GM23248 (cell line): ENCODE measurements around the gene ZCCHC8. TPM values are rescaled to one million over a fixed set of nuclear protein-coding genes. Genes with fewer than 3 reads are reported as not detected.
"Not testable (repeated sequence)": the region's sequence is repeated elsewhere in the genome, so short reads cannot be mapped to it uniquely, and the experiment has no call there.

Experiments used
- DNase-seq: peaks from one replicate; pipeline ENCODE4 v3.0.0-alpha.2; 2015
- H2AFZ ChIP-seq: fragments of 200-600 bp; sonication (generic); 2 replicates; pipeline ENCODE4 v1.6.1; 2016; ENCODE audit warnings: antibody characterized with exemption
- H3F3A ChIP-seq: fragments of 200-600 bp; sonication (generic); 2 replicates; pipeline ENCODE4 v1.6.1; 2016; ENCODE audit warnings: mild to moderate bottlenecking, antibody characterized with exemption, mixed run types; ENCODE audit not compliant: insufficient read depth
- H3K27ac ChIP-seq: fragments of 200-600 bp; sonication (generic); 2 replicates; pipeline ENCODE4 v1.5.1; 2016; ENCODE audit warnings: mild to moderate bottlenecking
- H3K27me3 ChIP-seq: fragments of 200-600 bp; sonication (generic); replicated peaks from 2 replicates; pipeline ENCODE4 v1.6.1; 2016; ENCODE audit warnings: mild to moderate bottlenecking; ENCODE audit not compliant: insufficient read depth
- H3K36me3 ChIP-seq: fragments of 200-600 bp; sonication (generic); 2 replicates; pipeline ENCODE4 v1.6.1; 2016; ENCODE audit warnings: low read depth, mild to moderate bottlenecking
- H3K4me1 ChIP-seq: fragments of 200-600 bp; sonication (generic); 2 replicates; pipeline ENCODE4 v1.6.1; 2016; ENCODE audit warnings: mild to moderate bottlenecking; ENCODE audit not compliant: insufficient read depth
- H3K4me2 ChIP-seq: fragments of 200-600 bp; sonication (generic); one replicate; pipeline ENCODE4 v1.6.1; 2016; ENCODE audit warnings: mild to moderate bottlenecking; ENCODE audit not compliant: unreplicated experiment
- H3K4me3 ChIP-seq: fragments of 200-600 bp; sonication (generic); 2 replicates; pipeline ENCODE4 v1.5.1; 2016; ENCODE audit warnings: mild to moderate bottlenecking
- H3K79me2 ChIP-seq: fragments of 200-600 bp; sonication (generic); 2 replicates; pipeline ENCODE4 v1.6.1; 2016; ENCODE audit warnings: mild to moderate bottlenecking; ENCODE audit not compliant: insufficient read depth
- H3K9ac ChIP-seq: fragments of 200-600 bp; sonication (generic); 2 replicates; pipeline ENCODE4 v1.6.1; 2016; ENCODE audit warnings: mild to moderate bottlenecking
- H3K9me2 ChIP-seq: fragments of 200-600 bp; sonication (generic); 2 replicates; pipeline ENCODE4 v1.6.1; 2016; ENCODE audit warnings: mixed run types, mild to moderate bottlenecking, moderate library complexity; ENCODE audit not compliant: insufficient read depth
- H3K9me3 ChIP-seq: fragments of 200-600 bp; sonication (generic); one replicate; pipeline ENCODE4 v1.6.1; 2017; ENCODE audit warnings: low read depth
- H4K20me1 ChIP-seq: fragments of 200-600 bp; sonication (generic); 2 replicates; pipeline ENCODE4 v1.6.0; 2016; ENCODE audit not compliant: insufficient read depth
- EZH2 ChIP-seq: fragments of 200-600 bp; sonication (generic); IDR thresholded peaks from 2 replicates; pipeline ENCODE4 v1.6.1; 2018; ENCODE audit warnings: antibody characterized with exemption, mild to moderate bottlenecking; ENCODE audit not compliant: insufficient read depth, poor library complexity, severe bottlenecking
- EZH2phosphoT487 ChIP-seq: fragments of 200-600 bp; sonication (generic); IDR thresholded peaks from 2 replicates; pipeline ENCODE4 v1.6.1; 2018; ENCODE audit warnings: antibody characterized with exemption, moderate library complexity, mild to moderate bottlenecking, low read depth; ENCODE audit not compliant: insufficient read depth
- WGBS, 2 experiments: methylation state at CpG; one replicate each; pipeline ENCODE4 v1.1.6; 2015 to 2017; ENCODE audit warnings: low lambda C conversion rate in 2 of 2, low coverage in 1 of 2; ENCODE audit errors: missing lambda C conversion rate in 2 of 2; 5-methylcytosine and 5-hydroxymethylcytosine counted together
- in situ Hi-C: fragments of 300-500 bp; cut with MboI; formaldehyde crosslinking; loops from 2 replicates; pipeline ENCODE4 v1.15.0; 2020
- polyA plus RNA-seq: library from polyadenylated mRNA; unstranded; fragments of >200 nt; fragmentation: Nextera tagmentation; extraction: Ambion mirVana; gene quantifications from 2 replicates; pipeline ENCODE4 v1.2.1, GENCODE V29; 2016
- total RNA-seq: library from RNA; depleted of rRNA; stranded (reverse); fragments of >200 nt; shearing (Covaris generic); gene quantifications from 2 replicates; pipeline ENCODE4 v1.2.3, GENCODE V29; 2014

ZCCHC8 gene
- total and polyA plus RNA-seq, 2 experiments from 2014 or later, result 13.2 to 13.6 TPM

DNA sequence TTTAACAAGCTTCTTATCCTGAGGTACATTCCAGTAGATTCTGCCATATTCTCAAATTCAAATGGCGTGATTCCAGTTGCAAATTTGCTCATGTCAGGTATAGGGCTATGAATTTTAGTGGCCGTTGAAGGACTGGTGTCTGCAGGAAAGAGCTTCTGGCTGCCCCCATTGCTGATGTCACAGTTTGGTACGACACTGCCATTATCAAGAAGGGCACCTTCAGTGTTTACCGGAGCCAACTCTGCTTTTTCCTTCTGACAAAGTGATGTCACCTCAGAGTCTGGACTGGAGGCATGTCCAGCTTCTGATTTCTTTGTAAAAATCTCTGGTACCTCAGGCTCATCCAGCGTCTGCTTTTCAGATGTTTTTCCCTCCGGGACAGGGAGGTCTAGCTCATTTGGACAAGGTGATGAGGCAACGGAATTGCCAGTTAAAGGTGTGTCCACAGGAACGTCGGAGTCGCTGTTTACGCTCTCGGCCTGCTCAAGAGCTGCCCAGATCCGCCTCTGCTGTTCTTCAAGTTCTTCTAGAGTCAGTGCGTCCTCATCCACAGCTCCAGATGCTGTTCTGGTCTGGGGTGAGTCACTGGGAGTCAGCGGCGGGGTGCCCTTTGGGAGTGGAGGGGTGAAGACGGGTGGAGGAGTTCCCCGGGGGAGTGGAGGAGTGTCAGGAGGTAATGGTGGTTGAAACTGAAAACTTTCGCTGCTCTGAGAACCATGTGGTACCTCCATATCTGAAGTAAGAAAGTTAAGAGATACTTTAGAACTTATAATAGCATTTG, 27.0 kb downstream of the ZCCHC8 start:
- peaks cover 35% of the 10 kb centered on the region for H3K36me3 ChIP-seq
- TF ChIP-seq EZH2phosphoT487 (no peak), EZH2 (no peak)
- no peak overlapping the region for H2AFZ ChIP-seq
- H3K4me1 ChIP-seq, result peaks cover 10% of the 10 kb centered on the region
- H4K20me1 ChIP-seq, result no peaks in the 10 kb centered on the region
- H3K9me3 ChIP-seq, result no peaks in the 10 kb centered on the region
- H3F3A ChIP-seq, result peaks cover 26% of the 10 kb centered on the region
- no peak overlapping the region for H3K4me3 ChIP-seq
- H3K9ac ChIP-seq, result no peak overlapping the region
- no peaks in the 10 kb centered on the region for H3K27me3 ChIP-seq
- peaks cover 4% of the 10 kb centered on the region; the same call in 1 of the 2 replicates for H3K79me2 ChIP-seq
- H3K9me2 ChIP-seq, result no peaks in the 10 kb centered on the region
- WGBS, 2 experiments, result 74 to 79% methylated on average over 19 of the region's 19 CpGs
- no peak overlapping the region for H3K4me2 ChIP-seq
- peak; percentile 49 for DNase-seq
- H3K27ac ChIP-seq, result no peak overlapping the region
- in situ Hi-C loops, result no loop called here

DNA sequence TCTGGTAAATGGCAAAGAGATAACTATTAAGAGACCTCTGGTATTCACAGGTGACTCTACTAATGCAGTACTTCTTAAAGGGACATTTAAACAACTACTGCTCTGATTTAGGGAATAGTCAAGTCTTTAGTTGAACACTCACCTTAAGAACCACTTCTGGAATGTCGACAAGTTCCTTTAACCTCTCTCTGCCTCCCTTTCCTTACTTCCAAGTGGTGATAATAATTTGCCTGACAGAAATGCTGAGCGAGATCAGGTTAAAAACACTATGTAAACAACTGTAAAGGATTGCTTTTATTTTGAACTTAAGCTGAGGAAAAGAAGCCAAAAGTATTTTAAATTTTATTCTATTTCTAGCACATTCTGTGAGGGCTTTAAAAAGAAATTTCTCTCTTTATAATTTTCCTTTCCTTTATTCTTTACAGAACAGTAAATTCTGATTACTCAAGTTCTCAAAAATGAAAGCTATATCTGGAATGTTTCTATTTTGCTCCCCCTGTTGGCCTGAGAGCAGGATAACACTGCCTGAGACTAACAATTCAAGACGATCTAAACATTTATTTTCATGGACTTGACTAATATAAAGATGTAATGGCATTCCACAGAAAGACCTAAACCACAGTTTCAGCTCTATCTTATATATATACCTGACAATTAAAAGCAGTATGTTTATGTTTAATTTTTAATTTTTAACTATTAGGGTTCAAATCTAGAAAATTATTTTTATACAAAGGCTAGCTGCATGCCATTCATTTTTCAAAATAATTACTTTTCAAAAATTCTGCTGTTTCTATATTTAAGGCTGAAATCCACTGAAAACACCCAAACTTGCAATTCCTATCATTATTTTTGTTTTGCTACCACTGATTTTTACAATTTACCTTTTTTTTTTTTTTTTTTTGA, 29.2 kb downstream of the ZCCHC8 start:
- Histone ChIP-seq H3F3A (peaks cover 24% of the 10 kb centered on the region), H3K36me3 (peaks cover 21% of the 10 kb centered on the region), H4K20me1 (no peaks in the 10 kb centered on the region), H3K9me3 (no peaks in the 10 kb centered on the region), H2AFZ (no peak overlapping the region), H3K79me2 (peaks cover 4% of the 10 kb centered on the region; the same call in 1 of the 2 replicates), H3K9ac (no peak overlapping the region), H3K9me2 (no peaks in the 10 kb centered on the region), H3K27me3 (no peaks in the 10 kb centered on the region), H3K4me1 (peaks cover 10% of the 10 kb centered on the region), H3K4me3 (peak overlapping the region; percentile 13; the same call in 1 of the 2 replicates), H3K27ac (0 out of 2 replicates have a peak overlapping the region, but pooled peaks have one; percentile 27), H3K4me2 (peak overlapping the region; percentile 55)
- in situ Hi-C loops, result no loop called here
- TF ChIP-seq EZH2phosphoT487 (no peak), EZH2 (no peak)
- DNase-seq, result peak; percentile 82
- WGBS, 2 experiments, result 43 to 52% methylated on average over 3 of the region's 3 CpGs

- Histone ChIP-seq H3F3A (peaks cover 20% of the 10 kb centered on the region), H3K4me1 (peaks cover 10% of the 10 kb centered on the region), H3K36me3 (peaks cover 11% of the 10 kb centered on the region)
- H3K9me3 ChIP-seq, H3K4me2 ChIP-seq, H4K20me1 ChIP-seq, H3K9ac ChIP-seq, H2AFZ ChIP-seq, H3K79me2 ChIP-seq, H3K4me3 ChIP-seq, H3K9me2 ChIP-seq, in situ Hi-C loops, DNase-seq, H3K27ac ChIP-seq, H3K27me3 ChIP-seq: not testable (repeated sequence)
- WGBS, 2 experiments, result 95 to 96% methylated on average over 7 of the region's 7 CpGs
These were observed 30.2 kb downstream of the ZCCHC8 start for GRCh38 chr12:122470576-122470975.

- H3K36me3 ChIP-seq, H3K4me2 ChIP-seq, H3K9me3 ChIP-seq, H4K20me1 ChIP-seq, H2AFZ ChIP-seq, H3K9me2 ChIP-seq, H3K79me2 ChIP-seq, H3K4me3 ChIP-seq, H3K27ac ChIP-seq, H3K9ac ChIP-seq, in situ Hi-C loops, H3K27me3 ChIP-seq, DNase-seq: not testable (repeated sequence)
- 83 to 89% methylated on average over 6 of the region's 6 CpGs for WGBS, 2 experiments
- Histone ChIP-seq H3F3A (peaks cover 18% of the 10 kb centered on the region), H3K4me1 (peaks cover 12% of the 10 kb centered on the region)
These were observed 30.9 kb downstream of the ZCCHC8 start for GRCh38 chr12:122469856-122470255.
